ENCODE data around the gene NLRP4. TPM values are rescaled to one million over a fixed set of nuclear protein-coding genes. Genes with fewer than 3 reads are reported as not detected.

Gene NLRP4
- total RNA-seq, 6 experiments from 2014 or later: not detected

- DNase-seq: no peak
- TF ChIP-seq, protein P1, sequence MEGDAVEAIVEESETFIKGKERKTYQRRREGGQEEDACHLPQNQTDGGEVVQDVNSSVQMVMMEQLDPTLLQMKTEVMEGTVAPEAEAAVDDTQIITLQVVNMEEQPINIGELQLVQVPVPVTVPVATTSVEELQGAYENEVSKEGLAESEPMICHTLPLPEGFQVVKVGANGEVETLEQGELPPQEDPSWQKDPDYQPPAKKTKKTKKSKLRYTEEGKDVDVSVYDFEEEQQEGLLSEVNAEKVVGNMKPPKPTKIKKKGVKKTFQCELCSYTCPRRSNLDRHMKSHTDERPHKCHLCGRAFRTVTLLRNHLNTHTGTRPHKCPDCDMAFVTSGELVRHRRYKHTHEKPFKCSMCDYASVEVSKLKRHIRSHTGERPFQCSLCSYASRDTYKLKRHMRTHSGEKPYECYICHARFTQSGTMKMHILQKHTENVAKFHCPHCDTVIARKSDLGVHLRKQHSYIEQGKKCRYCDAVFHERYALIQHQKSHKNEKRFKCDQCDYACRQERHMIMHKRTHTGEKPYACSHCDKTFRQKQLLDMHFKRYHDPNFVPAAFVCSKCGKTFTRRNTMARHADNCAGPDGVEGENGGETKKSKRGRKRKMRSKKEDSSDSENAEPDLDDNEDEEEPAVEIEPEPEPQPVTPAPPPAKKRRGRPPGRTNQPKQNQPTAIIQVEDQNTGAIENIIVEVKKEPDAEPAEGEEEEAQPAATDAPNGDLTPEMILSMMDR (IDR thresholded peaks at IDR 0.05): no peak
- H3K27ac Mint-ChIP-seq: no peak overlapping the region
These were observed 20.8 kb downstream of the NLRP4 start for GRCh38 chr19:55857149-55857548.

DNA sequence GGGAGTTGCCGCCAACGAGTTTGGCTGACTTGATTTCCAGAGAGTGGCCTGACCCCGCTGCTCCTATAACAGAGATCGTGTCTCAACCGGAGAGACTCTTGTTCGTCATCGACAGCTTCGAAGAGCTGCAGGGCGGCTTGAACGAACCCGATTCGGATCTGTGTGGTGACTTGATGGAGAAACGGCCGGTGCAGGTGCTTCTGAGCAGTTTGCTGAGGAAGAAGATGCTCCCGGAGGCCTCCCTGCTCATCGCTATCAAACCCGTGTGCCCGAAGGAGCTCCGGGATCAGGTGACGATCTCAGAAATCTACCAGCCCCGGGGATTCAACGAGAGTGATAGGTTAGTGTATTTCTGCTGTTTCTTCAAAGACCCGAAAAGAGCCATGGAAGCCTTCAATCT lies 21.6 kb downstream of the NLRP4 start:
- no peaks in the 10 kb centered on the region for H3K4me1 Mint-ChIP-seq (ENCODE audit: low read depth)
- no peak for DNase-seq
- H3K27me3 Mint-ChIP-seq (ENCODE audit: insufficient read depth): no peaks in the 10 kb centered on the region; the same call in 1 of the 2 replicates
- no peak overlapping the region for H3K4me3 Mint-ChIP-seq
- H3K27ac Mint-ChIP-seq: no peak overlapping the region
- TF ChIP-seq, protein P1 (IDR thresholded peaks at IDR 0.05): no peak
- H3K36me3 Mint-ChIP-seq (ENCODE audit: low read depth): no peaks in the 10 kb centered on the region
- peaks cover 70% of the 10 kb centered on the region for H3K9me3 Mint-ChIP-seq

More at GRCh38 chr19:55857149-55857548, 20.8 kb downstream of the NLRP4 start:
- Mint-ChIP-seq H3K9me3 (peaks cover 71% of the 10 kb centered on the region), H3K4me1 (ENCODE audit: low read depth) (no peaks in the 10 kb centered on the region), H3K36me3 (ENCODE audit: low read depth) (no peaks in the 10 kb centered on the region), H3K27me3 (ENCODE audit: insufficient read depth) (no peaks in the 10 kb centered on the region; the same call in 1 of the 2 replicates), H3K4me3 (no peak overlapping the region)

GRCh38 chr19:55858401-55858800 lies 22.1 kb downstream of the NLRP4 start:
- H3K4me3 Mint-ChIP-seq: no peak overlapping the region
- DNase-seq: no peak

DNA sequence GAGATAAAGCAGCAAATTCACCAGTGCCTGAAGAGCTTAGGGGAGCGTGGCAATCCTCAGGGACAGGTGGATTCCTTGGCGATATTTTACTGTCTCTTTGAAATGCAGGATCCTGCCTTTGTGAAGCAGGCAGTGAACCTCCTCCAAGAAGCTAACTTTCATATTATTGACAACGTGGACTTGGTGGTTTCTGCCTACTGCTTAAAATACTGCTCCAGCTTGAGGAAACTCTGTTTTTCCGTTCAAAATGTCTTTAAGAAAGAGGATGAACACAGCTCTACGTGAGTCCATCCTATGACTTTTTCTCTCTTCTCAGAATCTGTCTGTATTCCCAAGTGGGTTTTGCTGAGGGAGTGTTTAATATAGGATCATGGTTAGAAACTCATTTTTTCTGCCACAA lies 22.6 kb downstream of the NLRP4 start:
- Mint-ChIP-seq H3K4me3 (no peak overlapping the region), H3K27ac (no peak overlapping the region), H3K4me1 (ENCODE audit: low read depth) (no peaks in the 10 kb centered on the region), H3K36me3 (ENCODE audit: low read depth) (no peaks in the 10 kb centered on the region), H3K9me3 (peaks cover 66% of the 10 kb centered on the region), H3K27me3 (ENCODE audit: insufficient read depth) (no peaks in the 10 kb centered on the region)
- TF ChIP-seq, protein P1 (IDR thresholded peaks at IDR 0.05): no peak
- no peak for DNase-seq

More at GRCh38 chr19:55858401-55858800, 22.1 kb downstream of the NLRP4 start:
- Mint-ChIP-seq H3K36me3 (ENCODE audit: low read depth) (no peaks in the 10 kb centered on the region), H3K27ac (no peak overlapping the region), H3K4me1 (ENCODE audit: low read depth) (no peaks in the 10 kb centered on the region), H3K27me3 (ENCODE audit: insufficient read depth) (no peaks in the 10 kb centered on the region; the same call in 1 of the 2 replicates), H3K9me3 (peaks cover 71% of the 10 kb centered on the region)
- TF ChIP-seq, protein P1 (IDR thresholded peaks at IDR 0.05): no peak

GRCh38 chr19:55866521-55866920 lies 30.2 kb downstream of the NLRP4 start:
- TF ChIP-seq, protein P1 (IDR thresholded peaks at IDR 0.05): no peak
- Mint-ChIP-seq H3K27ac (no peak overlapping the region), H3K4me1 (ENCODE audit: low read depth) (no peaks in the 10 kb centered on the region), H3K9me3 (peaks cover 72% of the 10 kb centered on the region), H3K36me3 (ENCODE audit: low read depth) (peaks cover 5% of the 10 kb centered on the region), H3K4me3 (no peak overlapping the region), H3K27me3 (ENCODE audit: insufficient read depth) (no peaks in the 10 kb centered on the region; the same call in 1 of the 2 replicates)
- no peak for DNase-seq

DNA sequence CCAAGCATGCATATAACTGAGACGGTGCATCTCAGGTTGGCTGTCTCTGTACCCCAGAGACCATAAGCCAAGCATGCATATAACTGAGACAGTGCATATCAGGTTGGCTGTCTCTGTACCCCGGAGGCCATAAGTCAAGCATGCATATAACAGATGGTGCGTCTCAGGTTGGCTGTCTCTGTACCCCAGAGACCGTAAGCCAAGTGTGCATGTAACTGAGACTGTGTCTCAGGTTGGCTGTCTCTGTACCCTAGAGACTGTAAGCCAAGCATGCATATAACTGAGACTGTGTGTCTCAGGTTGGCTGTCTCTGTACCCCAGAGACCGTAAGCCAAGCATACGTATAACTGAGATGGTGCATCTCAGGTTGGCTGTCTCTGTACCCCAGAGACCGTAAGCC lies 30.8 kb downstream of the NLRP4 start:
- Mint-ChIP-seq H3K9me3 (peaks cover 70% of the 10 kb centered on the region), H3K27ac (no peak overlapping the region), H3K36me3 (ENCODE audit: low read depth) (peaks cover 5% of the 10 kb centered on the region), H3K4me1 (ENCODE audit: low read depth) (no peaks in the 10 kb centered on the region), H3K27me3 (ENCODE audit: insufficient read depth) (no peaks in the 10 kb centered on the region; the same call in 1 of the 2 replicates), H3K4me3 (no peak overlapping the region)
- DNase-seq: no peak
- TF ChIP-seq, protein P1 (IDR thresholded peaks at IDR 0.05): no peak

Measured in HFFc6 (cell line).